22Rv1 (cell line): ENCODE results near the gene CYP3A4.
"Not testable (repeated sequence)": the region's sequence is repeated elsewhere in the genome, so short reads cannot be mapped to it uniquely, and the experiment has no call there.

Experiments used
- CTCF ChIP-seq: fragments of 450-650 bp; IDR thresholded peaks from 2 replicates; pipeline ENCODE4 v1.5.1; 2017; ENCODE audit warnings: mild to moderate bottlenecking
- ZFX ChIP-seq: fragments of 450-650 bp; IDR thresholded peaks from 2 replicates; pipeline ENCODE4 v1.6.1; 2017; ENCODE audit warnings: antibody characterized with exemption, borderline replicate concordance

- TF ChIP-seq CTCF, ZFX: not testable (repeated sequence)
Observed at GRCh38 chr7:99803118-99803517, 19.1 kb upstream of the CYP3A4 start.
